GM19035 (cell line): ENCODE measurements around the gene OGFR.
"Not testable (repeated sequence)": the region's sequence is repeated elsewhere in the genome, so short reads cannot be mapped to it uniquely, and the experiment has no call there.

Experiments used
- ATAC-seq: cut with Tn5 transposase; IDR thresholded peaks from one replicate; pipeline ENCODE4 v1.9.1; 2021; ENCODE audit not compliant: unreplicated experiment

The OGFR gene

DNA sequence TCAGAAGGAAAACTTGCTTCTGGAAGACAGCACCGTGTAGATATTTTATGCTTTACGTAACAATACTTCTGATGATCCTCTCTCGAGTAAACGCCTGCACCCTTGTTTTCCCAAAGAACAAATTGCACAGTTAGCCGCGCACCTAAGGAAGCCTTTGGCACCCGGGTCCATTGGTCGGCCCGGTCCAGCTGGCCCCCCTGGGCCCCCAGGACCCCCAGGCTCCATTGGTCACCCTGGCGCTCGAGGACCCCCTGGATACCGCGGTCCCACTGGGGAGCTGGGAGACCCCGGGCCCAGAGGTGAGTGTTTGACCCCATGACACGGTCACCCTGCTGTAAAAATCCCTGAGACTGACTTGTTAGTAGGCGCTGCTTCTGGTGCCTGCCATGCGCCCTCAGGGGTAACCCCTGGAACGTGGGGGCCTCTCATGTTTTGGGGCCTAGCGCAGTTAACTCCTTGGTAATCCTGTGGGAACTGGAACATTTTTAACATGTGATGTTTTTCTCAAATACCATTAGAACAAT is 32.4 kb downstream of the OGFR start:
- no peak for ATAC-seq

GRCh38 chr20:62837790-62838127 is 33.1 kb downstream of the OGFR start:
- peak; percentile 7 for ATAC-seq

DNA sequence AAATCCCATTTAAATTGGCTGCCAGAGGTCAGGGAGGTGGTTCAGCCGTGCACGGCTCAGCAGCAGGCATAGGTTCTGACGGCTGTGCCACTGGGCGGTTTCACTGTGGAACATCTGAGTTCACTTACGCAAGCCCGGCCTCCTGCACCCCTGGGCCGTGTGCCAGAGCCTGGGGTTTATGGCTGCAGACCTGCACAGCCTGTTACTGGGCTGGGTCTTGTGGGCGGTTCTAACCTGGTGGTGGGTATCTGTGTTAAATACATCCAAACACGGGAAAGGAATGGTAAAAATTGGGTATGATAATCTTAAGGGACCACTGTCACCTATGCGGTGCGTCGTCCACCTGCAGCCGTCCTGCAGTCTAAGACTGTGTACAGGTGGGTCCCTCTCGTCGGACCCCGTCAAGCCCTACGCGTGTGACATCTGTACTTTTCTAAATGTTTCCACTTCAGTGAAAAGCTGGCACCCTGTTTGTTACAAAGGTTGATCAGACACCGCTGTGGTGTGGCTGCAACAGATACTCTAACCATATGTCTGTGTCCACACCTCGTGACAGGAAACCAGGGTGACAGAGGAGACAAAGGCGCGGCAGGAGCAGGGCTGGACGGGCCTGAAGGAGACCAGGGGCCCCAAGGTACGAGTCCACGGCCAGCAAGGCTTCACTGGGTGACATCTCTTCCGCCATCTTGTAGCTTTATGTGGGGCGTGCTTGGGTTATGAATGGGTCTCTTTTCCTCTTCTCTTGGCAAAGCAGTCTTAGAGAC is 33.7 kb downstream of the OGFR start:
- peak; percentile 82 for ATAC-seq

GRCh38 chr20:62839261-62839660 is 34.6 kb downstream of the OGFR start:
- ATAC-seq: no peak

DNA sequence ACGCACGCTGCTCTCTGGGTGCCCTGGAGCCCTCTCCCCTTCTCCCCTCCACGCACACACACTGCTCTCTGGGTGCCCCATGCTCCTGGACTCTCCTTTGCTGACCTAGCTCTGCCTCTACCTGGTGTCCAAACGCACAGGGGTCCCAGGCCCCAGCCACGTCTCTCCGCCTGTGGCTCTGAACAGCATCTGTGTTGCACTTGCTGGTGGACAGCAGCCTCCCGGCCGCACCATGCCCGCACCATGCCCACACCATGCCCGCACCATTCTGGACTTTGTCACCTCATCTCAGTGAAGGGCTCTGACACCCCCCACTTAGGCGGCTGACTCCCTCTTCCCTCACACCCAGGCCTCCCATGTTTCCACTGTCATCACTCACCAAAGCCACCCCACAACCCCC is 35.2 kb downstream of the OGFR start:
- ATAC-seq: no peak

DNA sequence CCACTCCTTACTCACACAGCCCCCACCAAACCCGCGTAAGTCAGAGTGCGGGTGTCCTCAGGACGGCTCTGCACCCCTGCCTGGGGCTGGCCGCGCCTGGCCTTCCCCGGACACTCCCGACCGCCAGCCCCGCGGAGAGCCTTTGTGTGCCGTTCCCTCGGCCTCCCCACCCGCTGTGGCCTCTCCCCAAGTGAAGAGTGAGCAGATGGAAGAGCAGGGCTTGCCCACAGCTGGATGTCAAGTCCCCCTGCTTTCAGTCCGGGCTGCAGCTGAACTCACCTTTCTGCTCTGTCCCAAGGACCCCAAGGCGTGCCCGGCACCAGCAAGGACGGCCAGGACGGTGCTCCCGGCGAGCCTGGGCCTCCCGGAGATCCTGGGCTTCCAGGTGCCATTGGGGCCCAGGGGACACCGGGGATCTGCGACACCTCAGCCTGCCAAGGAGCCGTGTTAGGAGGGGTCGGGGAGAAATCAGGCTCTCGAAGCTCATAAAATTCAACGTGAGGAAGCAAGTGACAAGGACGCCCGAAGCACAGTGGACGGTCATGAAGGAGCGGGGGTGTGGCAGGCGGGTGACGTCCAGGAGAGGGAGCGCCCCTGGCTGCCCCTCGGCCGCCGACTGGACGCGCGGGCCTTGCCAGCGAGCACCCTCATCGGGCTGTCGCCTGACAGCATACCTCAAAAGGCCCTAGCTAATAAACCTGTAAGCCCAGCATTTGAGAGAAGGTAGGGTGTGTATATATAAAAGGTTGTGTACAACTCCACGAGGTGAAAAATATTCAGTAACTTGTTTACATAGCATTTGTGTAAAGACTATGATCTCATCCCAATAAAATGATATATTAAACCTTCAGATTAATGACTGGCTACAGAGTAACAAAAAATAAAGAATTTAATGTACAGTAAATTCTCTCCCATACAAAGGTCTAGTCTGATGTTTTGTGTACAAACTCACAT is 35.9 kb downstream of the OGFR start:
- ATAC-seq: no peak

DNA sequence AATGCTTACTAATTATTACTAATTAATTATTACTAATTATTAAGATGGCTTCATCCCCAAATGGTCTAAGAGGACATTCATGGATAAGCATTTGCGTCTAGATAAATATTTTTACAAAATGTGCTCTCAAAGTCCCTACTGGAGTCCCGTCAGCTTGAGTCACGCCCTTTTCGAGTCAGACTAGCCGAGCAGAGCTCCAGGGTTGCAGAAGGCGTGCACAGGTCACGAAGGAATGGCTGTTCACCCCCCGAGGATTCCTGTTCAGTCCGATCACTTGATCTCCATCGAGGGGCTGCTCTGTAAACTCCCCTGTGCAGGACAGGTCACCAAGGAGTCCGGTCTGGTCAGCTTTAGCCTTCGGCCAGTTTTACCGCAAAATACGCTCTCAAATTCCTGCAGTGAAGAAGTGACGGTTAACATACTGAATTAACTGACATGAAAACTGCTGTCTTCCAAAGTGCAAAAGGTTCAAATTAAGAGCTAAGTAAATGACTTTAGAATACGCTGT is 37.1 kb downstream of the OGFR start:
- no peak for ATAC-seq

GRCh38 chr20:62843656-62844055 is 39.0 kb downstream of the OGFR start:
- no peak for ATAC-seq

GRCh38 chr20:62844182-62844581 is 39.5 kb downstream of the OGFR start:
- ATAC-seq: no peak

DNA sequence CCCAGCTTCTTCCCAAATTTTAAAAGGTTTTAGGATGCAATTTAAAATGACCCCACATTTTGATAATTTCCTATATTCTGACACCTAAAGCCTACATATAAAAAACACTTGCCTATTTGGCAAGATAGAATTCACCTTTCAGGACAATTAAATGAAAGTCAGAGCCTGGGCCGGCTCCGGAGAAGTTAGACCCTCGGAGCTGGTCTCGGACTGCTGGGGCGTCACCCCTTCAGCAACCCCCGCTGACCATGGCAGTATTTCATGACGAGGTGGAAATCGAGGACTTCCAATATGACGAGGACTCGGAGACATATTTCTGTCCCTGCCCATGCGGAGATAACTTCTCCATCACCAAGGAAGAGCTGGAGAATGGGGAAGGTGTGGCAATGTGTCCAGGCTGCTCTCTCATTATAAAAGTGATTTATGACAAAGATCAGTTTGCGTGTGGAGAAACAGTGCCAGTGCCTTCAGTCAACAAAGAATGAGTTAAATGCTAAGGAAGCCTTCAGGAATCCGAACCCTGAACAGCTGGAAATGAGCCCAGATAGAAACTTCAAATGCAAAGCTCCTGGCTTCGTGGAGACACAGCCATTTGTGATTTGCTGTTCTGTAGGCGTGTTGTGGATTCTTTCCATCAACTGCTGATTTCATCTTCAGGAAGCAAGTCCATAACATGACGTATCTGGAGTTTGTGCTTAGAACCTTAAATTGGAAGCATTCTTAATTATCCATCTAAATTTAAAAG is 41.0 kb downstream of the OGFR start:
- no peak for ATAC-seq

- no peak for ATAC-seq
Measured at GRCh38 chr20:62846166-62846890, 41.7 kb downstream of the OGFR start.

DNA sequence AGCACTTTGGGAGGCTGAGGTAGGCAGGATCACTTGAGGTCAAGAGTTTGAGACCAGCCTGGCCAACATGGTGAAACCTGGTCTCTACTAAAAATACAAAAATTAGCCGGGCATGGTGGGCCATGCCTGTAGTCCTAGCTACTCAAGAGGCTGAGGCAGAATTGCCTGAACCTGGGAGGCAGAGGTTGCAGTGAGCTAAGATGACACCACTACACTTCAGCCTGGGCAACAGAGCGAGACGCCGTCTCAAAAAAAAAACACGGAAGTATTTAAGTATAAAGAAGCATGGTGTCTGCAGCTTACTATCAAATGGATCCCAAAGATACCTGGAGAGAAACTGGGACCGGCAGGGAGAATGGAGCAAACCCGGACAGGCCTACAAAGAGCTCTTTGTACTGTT is 44.3 kb downstream of the OGFR start:
- not testable (repeated sequence) for ATAC-seq

DNA sequence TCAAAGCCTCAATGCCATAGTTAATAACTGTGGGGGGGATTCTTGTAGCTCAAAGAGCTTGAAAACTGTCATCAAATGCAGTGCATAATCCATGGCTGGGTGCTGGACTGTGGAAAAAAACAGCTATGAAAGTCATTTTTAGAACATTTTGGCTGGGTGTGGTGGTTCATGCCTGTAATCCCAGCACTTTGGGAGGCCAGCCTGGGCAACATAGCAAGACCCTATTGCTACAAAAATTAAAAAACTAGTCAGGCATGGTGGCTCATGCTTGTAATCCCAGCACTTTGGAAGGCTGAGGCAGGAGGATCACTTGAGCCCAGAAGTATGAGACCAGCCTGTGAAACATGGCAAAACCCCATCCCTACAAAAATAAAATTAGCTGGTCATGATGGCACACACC is 44.8 kb downstream of the OGFR start:
- no peak for ATAC-seq

- ATAC-seq: no peak
Measured at GRCh38 chr20:62850333-62850974, 45.8 kb downstream of the OGFR start.

DNA sequence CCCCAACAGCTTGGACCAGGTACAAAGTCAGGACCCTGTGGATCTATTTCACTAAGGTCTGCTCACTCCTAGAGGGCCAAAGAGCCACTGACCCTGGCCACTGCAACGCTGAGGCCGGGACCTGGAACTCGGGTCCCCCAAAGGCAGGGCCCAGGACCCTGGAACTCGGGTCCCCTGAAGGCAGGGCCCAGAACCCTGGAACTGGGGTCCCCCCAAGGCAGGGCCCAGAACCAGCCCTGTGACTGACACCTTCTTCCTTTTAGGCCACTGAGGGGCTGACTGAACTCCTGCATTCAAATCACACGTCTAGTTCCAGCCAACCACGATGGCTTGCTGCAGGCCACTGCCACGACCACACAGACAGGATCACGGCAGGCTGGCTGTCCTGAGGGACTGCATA is 47.6 kb downstream of the OGFR start:
- ATAC-seq: no peak

- ATAC-seq: no peak
Measured at GRCh38 chr20:62852841-62853240, 48.2 kb downstream of the OGFR start.

- not testable (repeated sequence) for ATAC-seq
Measured at GRCh38 chr20:62853304-62853703, 48.7 kb downstream of the OGFR start.

DNA sequence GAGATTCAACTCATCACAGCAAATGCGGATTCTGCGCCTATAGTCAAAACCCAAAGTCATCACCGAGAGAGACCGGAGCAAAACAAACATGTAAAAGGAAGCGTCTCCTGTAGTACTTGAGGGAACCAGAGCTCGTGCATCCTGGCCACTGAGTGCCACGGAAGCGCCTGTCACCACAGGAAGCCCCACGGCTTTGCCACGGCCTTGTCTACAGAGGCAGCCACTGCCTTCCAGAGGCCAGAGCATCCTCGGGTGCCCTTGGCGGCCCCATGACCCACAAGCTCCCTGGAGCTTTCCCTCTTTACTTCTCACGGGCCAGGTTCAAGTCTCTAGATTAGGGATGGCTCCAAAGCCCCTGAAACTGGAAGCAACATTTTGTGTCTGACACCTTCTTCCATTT is 49.5 kb downstream of the OGFR start:
- ATAC-seq: no peak

GRCh38 chr20:62855120-62855519 is 50.5 kb downstream of the OGFR start:
- ATAC-seq: no peak
